Nephron progenitor cell (in vitro differentiated cells): ENCODE data around the gene ELMO1.

Experiments
- DNase-seq: peaks from one replicate; pipeline ENCODE4 v3.0.0; 2021
- H3K27ac Mint-ChIP-seq: 2 replicates; pipeline ENCODE4 v1.8.0; 2021; ENCODE audit warnings: mild to moderate bottlenecking, moderate library complexity, mixed read lengths
- H3K27me3 Mint-ChIP-seq: 2 replicates; pipeline ENCODE4 v1.8.0; 2021; ENCODE audit warnings: mild to moderate bottlenecking, low read depth, mixed read lengths; ENCODE audit not compliant: poor library complexity
- H3K36me3 Mint-ChIP-seq: 2 replicates; pipeline ENCODE4 v1.8.0; 2021; ENCODE audit warnings: low read depth, mixed read lengths
- H3K4me1 Mint-ChIP-seq: 2 replicates; pipeline ENCODE4 v1.8.0; 2021; ENCODE audit warnings: mixed read lengths
- H3K4me3 Mint-ChIP-seq: 2 replicates; pipeline ENCODE4 v1.8.0; 2021; ENCODE audit warnings: mild to moderate bottlenecking, moderate library complexity, mixed read lengths
- H3K9me3 Mint-ChIP-seq: 2 replicates; pipeline ENCODE4 v1.8.0; 2021; ENCODE audit warnings: mild to moderate bottlenecking, moderate library complexity, mixed read lengths
- TF ChIP-seq, protein P1 (sequence below): fragments of 200-600 bp; sonication (generic); IDR thresholded peaks from 2 replicates; pipeline ENCODE4 v1.5.0; 2021; ENCODE audit warnings: antibody characterized with exemption

The ELMO1 gene

DNA sequence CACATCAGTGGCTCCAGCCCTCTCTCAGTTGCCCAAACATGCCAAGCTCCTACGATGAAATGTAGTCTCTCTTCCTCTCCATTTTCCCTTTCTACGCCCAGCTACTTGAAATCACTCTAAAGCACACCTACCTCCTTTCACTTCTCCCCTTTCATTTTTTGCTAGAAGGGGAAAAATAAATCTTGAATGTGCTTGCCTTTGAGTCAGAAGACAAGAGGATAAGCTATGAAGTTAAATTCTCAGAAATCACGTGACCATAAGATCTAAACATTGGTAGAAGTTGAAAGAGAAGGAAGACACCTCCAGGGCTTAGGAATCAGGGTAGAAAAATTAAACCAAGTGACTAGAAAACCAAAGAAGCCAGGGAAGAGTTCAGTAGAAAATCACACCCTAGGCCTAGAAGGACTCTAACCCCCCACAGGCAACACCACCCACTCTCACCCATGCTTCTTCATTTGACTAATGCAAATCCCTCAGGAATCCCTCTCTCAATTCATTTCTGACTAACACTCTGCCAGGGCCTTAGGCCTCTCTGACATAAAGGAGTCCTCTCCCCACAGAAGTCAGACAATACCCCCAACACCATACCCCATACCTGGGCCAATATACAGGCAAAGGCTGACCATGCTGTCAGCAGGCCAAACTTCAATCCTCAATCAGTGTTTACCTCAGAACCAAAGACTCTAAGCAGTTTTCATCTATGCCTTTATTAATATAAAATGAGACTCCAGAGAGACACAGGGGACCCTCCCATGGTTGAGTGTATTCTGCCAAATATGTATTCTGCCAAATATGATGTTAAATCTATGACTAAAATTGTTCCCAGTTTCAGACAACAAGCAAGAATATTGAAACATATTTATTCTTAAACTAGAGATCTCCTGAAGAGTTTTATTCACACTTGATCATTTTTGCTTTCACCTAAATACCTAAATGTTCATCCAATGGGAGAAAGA is 84.8 kb downstream of the ELMO1 start:
- Mint-ChIP-seq H3K4me3 (no peak overlapping the region), H3K27me3 (no peaks in the 10 kb centered on the region), H3K27ac (no peak overlapping the region), H3K36me3 (no peaks in the 10 kb centered on the region), H3K4me1 (peaks cover 10% of the 10 kb centered on the region), H3K9me3 (no peaks in the 10 kb centered on the region)
- DNase-seq: no peak
- TF ChIP-seq, protein P1, sequence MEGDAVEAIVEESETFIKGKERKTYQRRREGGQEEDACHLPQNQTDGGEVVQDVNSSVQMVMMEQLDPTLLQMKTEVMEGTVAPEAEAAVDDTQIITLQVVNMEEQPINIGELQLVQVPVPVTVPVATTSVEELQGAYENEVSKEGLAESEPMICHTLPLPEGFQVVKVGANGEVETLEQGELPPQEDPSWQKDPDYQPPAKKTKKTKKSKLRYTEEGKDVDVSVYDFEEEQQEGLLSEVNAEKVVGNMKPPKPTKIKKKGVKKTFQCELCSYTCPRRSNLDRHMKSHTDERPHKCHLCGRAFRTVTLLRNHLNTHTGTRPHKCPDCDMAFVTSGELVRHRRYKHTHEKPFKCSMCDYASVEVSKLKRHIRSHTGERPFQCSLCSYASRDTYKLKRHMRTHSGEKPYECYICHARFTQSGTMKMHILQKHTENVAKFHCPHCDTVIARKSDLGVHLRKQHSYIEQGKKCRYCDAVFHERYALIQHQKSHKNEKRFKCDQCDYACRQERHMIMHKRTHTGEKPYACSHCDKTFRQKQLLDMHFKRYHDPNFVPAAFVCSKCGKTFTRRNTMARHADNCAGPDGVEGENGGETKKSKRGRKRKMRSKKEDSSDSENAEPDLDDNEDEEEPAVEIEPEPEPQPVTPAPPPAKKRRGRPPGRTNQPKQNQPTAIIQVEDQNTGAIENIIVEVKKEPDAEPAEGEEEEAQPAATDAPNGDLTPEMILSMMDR: no peak

DNA sequence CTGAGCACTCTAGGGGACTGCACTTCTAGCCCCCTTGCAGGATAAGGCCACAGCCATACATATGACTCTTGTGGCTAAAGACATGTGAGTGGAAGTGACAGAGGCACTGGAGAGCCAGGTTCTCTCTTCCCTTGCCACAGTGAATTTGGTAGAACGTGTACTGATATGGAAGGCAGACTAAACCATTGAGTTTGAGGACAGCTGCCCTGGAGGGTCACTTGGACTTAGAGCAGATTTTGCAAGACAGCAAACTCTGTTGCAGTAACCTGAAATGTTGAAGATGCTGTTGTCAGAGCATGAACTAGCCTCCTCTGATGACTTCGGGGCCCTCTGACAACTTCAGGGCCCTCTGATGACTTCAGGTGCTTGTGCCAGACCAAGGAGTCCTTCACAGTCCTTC is 85.9 kb downstream of the ELMO1 start:
- TF ChIP-seq, protein P1: no peak
- DNase-seq: no peak
- no peak overlapping the region for H3K4me3 Mint-ChIP-seq
- H3K36me3 Mint-ChIP-seq: no peaks in the 10 kb centered on the region
- no peaks in the 10 kb centered on the region for H3K27me3 Mint-ChIP-seq
- peaks cover 10% of the 10 kb centered on the region for H3K4me1 Mint-ChIP-seq
- no peaks in the 10 kb centered on the region for H3K9me3 Mint-ChIP-seq
- H3K27ac Mint-ChIP-seq: peak overlapping the region; percentile 66

DNA sequence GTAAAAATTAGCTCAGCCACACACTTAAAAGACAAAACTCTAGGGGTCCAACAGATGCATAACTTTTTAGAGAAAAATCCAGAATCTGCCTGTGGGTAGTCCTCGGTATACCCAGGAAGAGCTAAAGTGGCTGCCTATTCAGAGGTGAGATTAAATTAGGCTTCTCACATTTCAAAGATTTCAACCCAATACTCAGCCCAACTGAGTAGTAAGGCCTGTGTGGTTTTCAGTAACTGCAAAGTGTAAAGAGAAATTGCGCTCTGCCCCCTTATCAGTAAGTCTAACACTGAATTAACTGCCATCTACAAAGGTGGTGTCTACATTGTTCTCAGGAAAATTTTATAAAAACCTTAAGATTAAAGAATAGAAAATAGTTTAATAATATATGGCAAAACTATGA is 88.2 kb downstream of the ELMO1 start:
- TF ChIP-seq, protein P1: no peak
- DNase-seq: no peak
- H3K9me3 Mint-ChIP-seq: no peaks in the 10 kb centered on the region
- H3K4me3 Mint-ChIP-seq: no peak overlapping the region
- no peaks in the 10 kb centered on the region for H3K27me3 Mint-ChIP-seq
- no peak overlapping the region for H3K27ac Mint-ChIP-seq
- H3K4me1 Mint-ChIP-seq: peaks cover 22% of the 10 kb centered on the region
- no peaks in the 10 kb centered on the region for H3K36me3 Mint-ChIP-seq

DNA sequence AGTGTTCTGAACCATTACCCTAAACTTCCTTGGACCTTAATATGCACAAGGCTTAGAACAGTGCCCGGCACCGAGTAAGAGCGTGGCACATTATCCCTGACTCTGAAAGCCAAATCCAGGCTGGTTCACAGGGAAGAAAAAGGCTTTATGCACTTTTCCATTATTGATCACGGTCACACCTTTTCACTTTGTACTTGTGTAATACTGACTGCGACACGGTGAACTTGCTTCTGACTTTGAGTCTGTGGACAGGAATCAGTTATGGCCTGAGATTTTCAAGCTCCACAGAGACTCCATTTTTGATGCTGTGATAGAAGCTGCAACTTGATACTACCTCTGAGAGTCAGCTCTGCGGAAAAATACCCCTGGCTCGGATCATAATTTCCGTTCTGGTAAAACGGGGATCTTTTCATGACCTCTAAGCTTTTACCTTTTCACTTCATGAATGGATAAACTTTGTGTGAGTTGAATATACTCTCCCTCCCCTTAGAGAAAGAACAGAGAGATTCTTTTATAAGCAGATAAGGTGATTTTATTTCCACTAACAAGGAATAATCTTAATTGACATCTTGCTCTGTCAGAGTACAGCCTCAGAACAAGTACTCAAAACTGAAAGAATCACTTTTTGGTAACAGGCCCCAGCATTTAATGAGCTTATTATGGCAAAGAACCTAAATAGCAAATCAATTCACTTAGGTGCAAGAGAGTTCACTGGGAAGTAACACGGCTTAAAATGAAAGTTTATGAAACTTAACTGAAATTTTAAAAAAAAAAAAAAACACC is 88.8 kb downstream of the ELMO1 start:
- Mint-ChIP-seq H3K27ac (peak overlapping the region; percentile 15), H3K4me3 (no peak overlapping the region), H3K9me3 (no peaks in the 10 kb centered on the region), H3K4me1 (peaks cover 25% of the 10 kb centered on the region), H3K36me3 (no peaks in the 10 kb centered on the region), H3K27me3 (no peaks in the 10 kb centered on the region)
- no peak for DNase-seq
- TF ChIP-seq, protein P1: no peak

DNA sequence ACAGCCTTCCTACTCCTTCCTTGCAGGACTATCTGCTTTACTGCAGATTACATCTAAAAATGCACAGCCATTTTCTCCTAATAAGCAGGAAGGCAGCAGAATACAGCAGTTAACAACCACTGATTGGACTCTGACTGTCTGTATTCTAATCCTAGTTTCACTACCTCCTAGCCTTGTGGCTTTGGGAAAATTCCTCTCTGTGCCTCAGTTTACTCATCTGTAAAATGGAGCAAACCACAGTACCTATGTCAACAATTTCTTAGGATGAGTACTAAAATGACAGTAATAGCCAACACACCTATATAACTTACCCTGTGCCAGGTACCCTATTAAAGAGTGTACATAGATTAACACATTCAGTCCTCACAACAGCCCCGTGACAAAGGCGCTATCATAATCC is 89.5 kb downstream of the ELMO1 start:
- H3K27ac Mint-ChIP-seq: no peak overlapping the region

More for the DNA sequence above, 89.5 kb downstream of the ELMO1 start:
- TF ChIP-seq, protein P1: no peak
- no peaks in the 10 kb centered on the region for H3K36me3 Mint-ChIP-seq
- no peaks in the 10 kb centered on the region for H3K9me3 Mint-ChIP-seq
- H3K4me1 Mint-ChIP-seq: peaks cover 32% of the 10 kb centered on the region
- H3K27me3 Mint-ChIP-seq: no peaks in the 10 kb centered on the region
- DNase-seq: no peak
- no peak overlapping the region for H3K4me3 Mint-ChIP-seq
